Mucosa of rectum (tissue), 2 donors: ENCODE data around the gene HEXIM1.

Source experiments
- H3K27ac ChIP-seq, 2 donors: one replicate each; pipeline ENCODE4 v1.7.0; 2013; ENCODE audit warnings: inconsistent platforms in 2 of 2, low read depth in 2 of 2, low read length in 2 of 2
- H3K27me3 ChIP-seq, 2 donors: one replicate each; pipeline ENCODE4 v1.7.0; 2013; ENCODE audit warnings: low read length in 2 of 2; ENCODE audit not compliant: control insufficient read depth in 2 of 2, insufficient read depth in 2 of 2
- H3K36me3 ChIP-seq, 2 donors: one replicate each; pipeline ENCODE4 v1.7.0; 2013; ENCODE audit warnings: low read length in 2 of 2; ENCODE audit not compliant: control insufficient read depth in 2 of 2, insufficient read depth in 2 of 2
- H3K4me1 ChIP-seq, 2 donors: one replicate each; pipeline ENCODE4 v1.7.0; 2013; ENCODE audit warnings: low read length in 2 of 2, mild to moderate bottlenecking in 1 of 2; ENCODE audit not compliant: control insufficient read depth in 2 of 2, insufficient read depth in 2 of 2
- H3K4me3 ChIP-seq, 2 donors: one replicate each; pipeline ENCODE4 v1.7.0; 2013; ENCODE audit warnings: low read length in 2 of 2
- H3K9ac ChIP-seq, 2 donors: one replicate each; pipeline ENCODE4 v1.7.0; 2013; ENCODE audit warnings: low read length in 2 of 2, low read depth in 1 of 2, mild to moderate bottlenecking in 1 of 2
- H3K9me3 ChIP-seq, 2 donors: one replicate each; pipeline ENCODE4 v1.7.0; 2013; ENCODE audit warnings: low read length in 2 of 2; ENCODE audit not compliant: control insufficient read depth in 2 of 2
- donor health status: healthy.
- donor health status: Normal muscosa, but diverticular disease.

Gene HEXIM1, protein sequence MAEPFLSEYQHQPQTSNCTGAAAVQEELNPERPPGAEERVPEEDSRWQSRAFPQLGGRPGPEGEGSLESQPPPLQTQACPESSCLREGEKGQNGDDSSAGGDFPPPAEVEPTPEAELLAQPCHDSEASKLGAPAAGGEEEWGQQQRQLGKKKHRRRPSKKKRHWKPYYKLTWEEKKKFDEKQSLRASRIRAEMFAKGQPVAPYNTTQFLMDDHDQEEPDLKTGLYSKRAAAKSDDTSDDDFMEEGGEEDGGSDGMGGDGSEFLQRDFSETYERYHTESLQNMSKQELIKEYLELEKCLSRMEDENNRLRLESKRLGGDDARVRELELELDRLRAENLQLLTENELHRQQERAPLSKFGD

GRCh38 chr17:45148183-45149036 is at the start of gene HEXIM1:
TSS of gene HEXIM1 (plus strand) at chr17:45148475. CDS start at chr17:45149191, 716 bp downstream.
- H3K4me1 ChIP-seq, result peaks cover 35 to 44% of the 10 kb centered on the region in 2 donors

DNA sequence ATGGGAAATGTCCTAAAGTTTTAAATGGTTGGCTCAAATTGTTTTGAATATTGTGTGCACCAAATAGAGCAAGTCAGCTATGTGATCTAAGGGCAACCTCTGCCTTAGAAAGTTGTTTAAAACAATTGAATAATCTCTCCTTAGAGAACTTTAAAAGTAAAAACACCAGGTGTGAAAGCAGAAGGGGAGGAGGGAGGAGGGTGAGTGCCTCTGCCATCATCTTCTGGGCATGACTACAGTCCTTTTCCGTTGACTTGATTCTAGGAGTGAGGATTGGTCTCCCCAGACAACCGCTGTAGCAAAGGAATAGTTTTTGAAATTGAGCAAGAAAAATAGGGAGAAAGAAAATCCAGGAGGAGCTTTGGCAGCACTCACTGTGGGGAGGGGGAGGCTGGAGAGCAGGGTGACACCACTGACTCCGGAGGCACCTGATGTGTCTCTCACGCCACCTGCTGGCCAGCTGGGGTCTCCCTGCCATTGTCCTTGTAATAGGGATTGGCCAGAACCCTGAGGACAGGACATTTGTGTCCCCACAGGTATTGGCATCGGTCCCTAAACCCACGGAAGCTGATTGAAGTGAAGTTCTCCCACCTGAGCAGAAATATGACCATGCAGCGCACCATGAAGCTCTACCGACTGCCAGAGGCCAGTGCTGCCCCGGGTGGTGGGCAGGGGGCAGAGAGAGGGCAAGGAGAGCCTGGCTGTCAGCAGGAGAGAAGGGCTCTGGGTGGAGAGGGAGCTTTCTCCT is 49.2 kb upstream of the HEXIM1 start:
- peaks cover 2 to 5% of the 10 kb centered on the region in 2 donors for H3K4me1 ChIP-seq
- no peak overlapping the region for H3K9ac ChIP-seq
- no peaks in the 10 kb centered on the region for H3K27me3 ChIP-seq
- H3K4me3 ChIP-seq, result no peak overlapping the region
- no peaks in the 10 kb centered on the region for H3K9me3 ChIP-seq
- H3K36me3 ChIP-seq, result peaks cover 57 to 63% of the 10 kb centered on the region in 2 donors
- no peak overlapping the region for H3K27ac ChIP-seq

More at GRCh38 chr17:45148183-45149036, at the start of gene HEXIM1:
- Histone ChIP-seq H3K36me3 (no peaks in the 10 kb centered on the region), H3K27me3 (no peaks in the 10 kb centered on the region), H3K9me3 (no peaks in the 10 kb centered on the region), H3K9ac (peak within 1 kb of the TSS; percentile 91 to 94), H3K27ac (peak within 1 kb of the TSS; percentile 98), H3K4me3 (peak within 1 kb of the TSS; percentile 90 to 95)

DNA sequence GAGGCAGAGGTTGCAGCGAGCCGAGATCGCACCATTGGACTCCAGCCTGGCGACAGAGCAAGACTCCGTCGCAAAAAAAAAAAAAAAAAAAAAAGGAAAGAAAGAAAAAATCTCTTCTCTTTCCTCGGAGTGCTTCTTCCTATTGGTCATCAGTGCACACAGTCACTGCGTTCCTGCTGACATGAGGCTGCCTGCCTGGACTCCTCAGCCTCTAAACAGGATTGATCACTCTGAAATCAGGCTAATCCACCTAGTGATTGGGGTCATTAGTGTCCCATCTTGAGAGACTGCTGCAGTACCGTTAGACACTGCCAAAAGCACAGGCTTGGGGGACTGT is 46.8 kb upstream of the HEXIM1 start:
- peaks cover 2 to 5% of the 10 kb centered on the region in 2 donors for H3K4me1 ChIP-seq
- H3K27me3 ChIP-seq, result no peaks in the 10 kb centered on the region
- H3K9me3 ChIP-seq, result no peaks in the 10 kb centered on the region
- H3K36me3 ChIP-seq, result peaks cover 63 to 75% of the 10 kb centered on the region in 2 donors
- H3K27ac ChIP-seq, result no peak overlapping the region
- H3K4me3 ChIP-seq, result no peak overlapping the region
- no peak overlapping the region for H3K9ac ChIP-seq

DNA sequence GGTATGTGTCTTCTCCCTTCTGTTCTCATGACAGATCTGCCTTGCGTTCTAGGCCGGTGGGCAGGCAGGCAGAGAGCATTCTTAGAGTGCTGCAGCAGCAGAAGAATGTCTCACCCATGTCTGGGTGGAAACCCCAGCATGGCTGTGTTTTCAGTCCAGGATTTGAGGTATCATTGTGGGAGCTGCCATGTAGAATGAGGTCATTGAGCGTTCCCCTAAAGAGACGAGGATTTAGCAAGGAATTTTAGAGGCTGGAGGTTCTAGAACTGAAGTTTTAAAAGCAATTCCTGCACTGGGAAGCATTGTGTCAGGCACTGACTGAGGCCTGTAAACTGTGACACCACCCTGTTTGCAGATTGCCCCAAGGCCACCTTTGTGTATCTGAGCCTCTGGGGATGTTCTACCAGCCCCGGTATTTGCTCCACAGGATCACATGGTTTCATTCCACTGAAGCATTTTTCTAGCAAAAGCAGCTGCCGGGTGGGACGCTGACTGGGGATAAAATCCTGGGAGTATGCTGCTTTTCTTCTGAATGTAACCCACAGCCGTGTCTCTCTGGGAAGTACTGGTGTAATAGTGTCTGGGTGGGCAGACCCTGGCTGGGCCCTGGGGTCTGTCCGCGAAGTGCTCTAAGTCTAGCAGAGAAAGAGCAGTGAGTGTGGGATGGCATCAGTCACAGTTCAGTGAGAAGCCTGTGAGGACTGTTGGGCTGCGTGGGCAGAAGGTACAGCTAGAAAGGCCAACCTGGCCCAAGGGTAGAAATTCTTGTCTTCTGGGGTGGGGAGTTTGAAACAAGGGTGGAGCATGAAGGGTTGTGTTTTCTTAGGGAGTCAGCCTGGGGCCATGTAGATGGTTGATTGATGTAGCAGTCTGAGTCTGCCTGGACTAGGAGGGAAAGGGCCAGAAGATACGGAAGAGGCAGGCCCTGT is 46.1 kb upstream of the HEXIM1 start:
- peaks cover 2 to 5% of the 10 kb centered on the region in 2 donors for H3K4me1 ChIP-seq
- peaks cover 60 to 75% of the 10 kb centered on the region in 2 donors for H3K36me3 ChIP-seq
- H3K9ac ChIP-seq, result no peak overlapping the region
- H3K27ac ChIP-seq, result no peak overlapping the region
- H3K9me3 ChIP-seq, result no peaks in the 10 kb centered on the region
- H3K27me3 ChIP-seq, result no peaks in the 10 kb centered on the region
- no peak overlapping the region for H3K4me3 ChIP-seq

DNA sequence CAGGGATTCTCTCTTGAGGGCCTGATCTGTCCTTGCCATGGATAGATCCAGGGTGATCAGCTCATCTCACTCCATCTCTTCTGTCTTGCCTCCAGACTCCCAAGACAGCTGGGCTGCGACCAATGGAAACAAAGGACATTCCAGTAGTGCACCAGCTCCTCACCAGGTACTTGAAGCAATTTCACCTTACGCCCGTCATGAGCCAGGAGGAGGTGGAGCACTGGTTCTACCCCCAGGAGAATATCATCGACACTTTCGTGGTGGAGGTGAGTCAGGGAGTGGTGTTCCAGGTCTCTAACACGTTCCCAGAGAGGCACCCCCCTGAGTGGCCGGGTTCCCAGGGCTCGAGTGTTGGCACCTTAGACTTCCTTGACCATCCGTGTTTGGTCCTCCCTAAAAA is 45.4 kb upstream of the HEXIM1 start:
- Histone ChIP-seq H3K9ac (no peak overlapping the region), H3K4me3 (no peak overlapping the region), H3K27me3 (no peaks in the 10 kb centered on the region), H3K27ac (no peak overlapping the region), H3K4me1 (peaks cover 2 to 5% of the 10 kb centered on the region in 2 donors), H3K9me3 (no peaks in the 10 kb centered on the region), H3K36me3 (peaks cover 56 to 76% of the 10 kb centered on the region in 2 donors)

GRCh38 chr17:45103269-45103795 is 44.9 kb upstream of the HEXIM1 start:
- H3K9ac ChIP-seq, result no peak overlapping the region
- no peaks in the 10 kb centered on the region for H3K27me3 ChIP-seq
- H3K36me3 ChIP-seq, result peaks cover 52 to 76% of the 10 kb centered on the region in 2 donors
- peaks cover 2 to 5% of the 10 kb centered on the region in 2 donors for H3K4me1 ChIP-seq
- H3K4me3 ChIP-seq, result no peak overlapping the region
- no peak overlapping the region for H3K27ac ChIP-seq
- H3K9me3 ChIP-seq, result no peaks in the 10 kb centered on the region

DNA sequence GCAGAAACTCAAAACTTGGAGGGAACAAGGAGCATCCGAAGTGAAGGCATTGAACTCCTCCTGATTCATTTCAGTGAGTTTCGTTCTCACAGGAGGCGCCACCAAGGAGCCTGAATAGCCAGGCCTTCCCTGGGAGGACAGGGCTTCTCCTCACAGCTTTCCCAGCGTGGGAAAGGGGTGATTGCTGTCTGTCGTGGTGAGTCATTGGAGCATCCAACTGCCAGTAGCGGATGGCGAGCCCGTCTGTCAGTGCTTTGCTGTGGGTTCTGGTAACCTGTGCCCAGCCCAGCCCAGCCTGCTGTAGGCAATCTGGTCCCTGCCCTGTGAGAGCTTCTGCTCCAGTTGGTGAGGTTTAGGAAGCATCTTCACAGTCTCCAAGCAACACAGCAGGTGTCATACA is 44.2 kb upstream of the HEXIM1 start:
- Histone ChIP-seq H3K4me3 (no peak overlapping the region), H3K9ac (no peak overlapping the region), H3K36me3 (peaks cover 47 to 79% of the 10 kb centered on the region in 2 donors), H3K4me1 (peaks cover 0 to under 1% of the 10 kb centered on the region in 2 donors), H3K27ac (no peak overlapping the region), H3K27me3 (no peaks in the 10 kb centered on the region), H3K9me3 (no peaks in the 10 kb centered on the region)

GRCh38 chr17:45104497-45104896 is 43.8 kb upstream of the HEXIM1 start:
- H3K9me3 ChIP-seq, result no peaks in the 10 kb centered on the region
- no peak overlapping the region for H3K27ac ChIP-seq
- peaks cover 47 to 79% of the 10 kb centered on the region in 2 donors for H3K36me3 ChIP-seq
- no peaks in the 10 kb centered on the region for H3K4me1 ChIP-seq
- H3K27me3 ChIP-seq, result no peaks in the 10 kb centered on the region
- H3K4me3 ChIP-seq, result no peak overlapping the region
- H3K9ac ChIP-seq, result no peak overlapping the region
